ENCODE measurements around the gene USP15. TPM values are rescaled to one million over a fixed set of nuclear protein-coding genes. Genes with fewer than 3 reads are reported as not detected.

Gene USP15
- total RNA-seq, 1 donor from 2014 or later, result 74.2 TPM

DNA sequence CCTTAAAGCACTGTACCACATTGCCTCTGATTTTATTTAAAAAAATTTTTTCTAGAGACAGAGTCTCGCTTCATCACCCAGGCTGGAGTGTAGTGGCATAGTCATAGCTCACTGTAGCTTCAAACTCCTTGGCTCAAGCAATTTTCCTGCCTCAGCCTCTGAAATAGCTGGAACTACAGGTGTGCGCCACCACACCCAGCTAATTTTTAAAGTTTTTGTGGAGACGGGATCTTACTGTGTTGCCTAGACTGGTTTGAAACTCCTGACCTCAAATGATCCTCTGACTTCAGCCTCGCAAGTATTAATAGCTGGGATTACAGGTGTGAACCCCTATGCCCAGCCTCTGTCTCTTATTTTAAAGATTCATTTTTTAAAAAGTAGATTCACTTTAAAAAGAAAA is 5.3 kb downstream of the USP15 start:
- no peak for DNase-seq (ENCODE audit: extremely low spot score in 2 of 2)
- H3K4me1 ChIP-seq, result peaks cover 86% of the 10 kb centered on the region
- H3K4me3 ChIP-seq, result no peak overlapping the region
- no peaks in the 10 kb centered on the region for H3K36me3 ChIP-seq
- H3K9me3 ChIP-seq, result no peaks in the 10 kb centered on the region
- intact Hi-C loops (cut with DNase I), result no loop called here
- no peak overlapping the region for H3K27ac ChIP-seq
- no peaks in the 10 kb centered on the region for H3K27me3 ChIP-seq
- TF ChIP-seq POLR2A (IDR thresholded peaks at IDR 0.05), result no peak
- no peak for TF ChIP-seq POLR2AphosphoS5 (IDR thresholded peaks at IDR 0.05; ENCODE audit: insufficient read depth in 1 of 2, low read depth in 1 of 2)

DNA sequence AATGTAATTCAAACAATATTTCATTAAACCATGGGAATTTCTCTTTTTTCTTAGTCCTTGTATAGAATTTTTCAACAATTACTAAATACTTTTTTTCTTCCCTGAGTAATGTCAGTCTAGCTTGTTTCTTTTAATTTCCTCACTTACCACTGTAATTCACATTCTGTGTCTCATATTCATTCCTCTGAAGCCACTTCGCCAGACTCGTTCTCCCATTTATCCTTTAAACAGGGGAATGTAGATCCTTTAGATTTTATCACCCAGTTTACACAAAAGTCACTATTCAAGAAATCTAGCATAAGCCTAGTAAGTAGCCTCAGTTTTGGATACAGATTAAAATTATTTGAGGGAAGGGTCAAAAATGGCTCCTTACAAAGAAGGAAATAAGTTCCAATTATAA is 6.8 kb downstream of the USP15 start:
- TF ChIP-seq, protein P1, sequence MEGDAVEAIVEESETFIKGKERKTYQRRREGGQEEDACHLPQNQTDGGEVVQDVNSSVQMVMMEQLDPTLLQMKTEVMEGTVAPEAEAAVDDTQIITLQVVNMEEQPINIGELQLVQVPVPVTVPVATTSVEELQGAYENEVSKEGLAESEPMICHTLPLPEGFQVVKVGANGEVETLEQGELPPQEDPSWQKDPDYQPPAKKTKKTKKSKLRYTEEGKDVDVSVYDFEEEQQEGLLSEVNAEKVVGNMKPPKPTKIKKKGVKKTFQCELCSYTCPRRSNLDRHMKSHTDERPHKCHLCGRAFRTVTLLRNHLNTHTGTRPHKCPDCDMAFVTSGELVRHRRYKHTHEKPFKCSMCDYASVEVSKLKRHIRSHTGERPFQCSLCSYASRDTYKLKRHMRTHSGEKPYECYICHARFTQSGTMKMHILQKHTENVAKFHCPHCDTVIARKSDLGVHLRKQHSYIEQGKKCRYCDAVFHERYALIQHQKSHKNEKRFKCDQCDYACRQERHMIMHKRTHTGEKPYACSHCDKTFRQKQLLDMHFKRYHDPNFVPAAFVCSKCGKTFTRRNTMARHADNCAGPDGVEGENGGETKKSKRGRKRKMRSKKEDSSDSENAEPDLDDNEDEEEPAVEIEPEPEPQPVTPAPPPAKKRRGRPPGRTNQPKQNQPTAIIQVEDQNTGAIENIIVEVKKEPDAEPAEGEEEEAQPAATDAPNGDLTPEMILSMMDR (IDR thresholded peaks at IDR 0.05), result no peak
- no peak for TF ChIP-seq POLR2A (IDR thresholded peaks at IDR 0.05)
- no peak for TF ChIP-seq POLR2AphosphoS5 (IDR thresholded peaks at IDR 0.05; ENCODE audit: insufficient read depth in 1 of 2, low read depth in 1 of 2)
- no peak overlapping the region for H3K27ac ChIP-seq
- no peaks in the 10 kb centered on the region for H3K36me3 ChIP-seq
- H3K4me3 ChIP-seq, result no peak overlapping the region
- intact Hi-C loops (cut with DNase I), result no loop called here
- no peak for DNase-seq (ENCODE audit: extremely low spot score in 2 of 2)
- H3K27me3 ChIP-seq, result no peaks in the 10 kb centered on the region
- H3K9me3 ChIP-seq, result no peaks in the 10 kb centered on the region
- H3K4me1 ChIP-seq, result peaks cover 92% of the 10 kb centered on the region

DNA sequence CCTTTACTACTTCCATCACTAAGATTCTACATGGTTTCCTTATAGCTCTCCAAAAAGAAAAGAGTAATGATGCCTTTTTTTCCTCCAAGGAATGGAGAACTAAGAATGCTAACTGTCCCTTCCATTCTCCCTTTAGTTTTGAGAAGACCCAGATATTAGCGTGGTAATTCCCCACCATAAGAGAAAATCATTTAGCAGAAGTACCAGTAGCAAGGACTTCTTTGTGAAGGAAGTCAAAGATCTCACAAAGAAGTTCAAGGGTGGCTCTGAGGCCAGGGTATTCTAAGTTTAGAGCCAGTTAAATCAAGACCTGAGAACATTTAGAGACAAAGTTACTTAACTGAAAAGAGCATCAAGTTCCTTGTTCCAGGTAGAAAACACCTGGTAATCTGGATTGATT is 7.3 kb downstream of the USP15 start:
- H3K27ac ChIP-seq, result no peak overlapping the region
- intact Hi-C loops (cut with DNase I), result no loop called here
- no peaks in the 10 kb centered on the region for H3K36me3 ChIP-seq
- peaks cover 87% of the 10 kb centered on the region for H3K4me1 ChIP-seq
- no peaks in the 10 kb centered on the region for H3K27me3 ChIP-seq
- TF ChIP-seq, protein P1 (IDR thresholded peaks at IDR 0.05), result no peak
- no peak for TF ChIP-seq POLR2AphosphoS5 (IDR thresholded peaks at IDR 0.05; ENCODE audit: insufficient read depth in 1 of 2, low read depth in 1 of 2)
- no peak for TF ChIP-seq POLR2A (IDR thresholded peaks at IDR 0.05)
- no peaks in the 10 kb centered on the region for H3K9me3 ChIP-seq
- DNase-seq (ENCODE audit: extremely low spot score in 2 of 2), result no peak
- H3K4me3 ChIP-seq, result no peak overlapping the region

DNA sequence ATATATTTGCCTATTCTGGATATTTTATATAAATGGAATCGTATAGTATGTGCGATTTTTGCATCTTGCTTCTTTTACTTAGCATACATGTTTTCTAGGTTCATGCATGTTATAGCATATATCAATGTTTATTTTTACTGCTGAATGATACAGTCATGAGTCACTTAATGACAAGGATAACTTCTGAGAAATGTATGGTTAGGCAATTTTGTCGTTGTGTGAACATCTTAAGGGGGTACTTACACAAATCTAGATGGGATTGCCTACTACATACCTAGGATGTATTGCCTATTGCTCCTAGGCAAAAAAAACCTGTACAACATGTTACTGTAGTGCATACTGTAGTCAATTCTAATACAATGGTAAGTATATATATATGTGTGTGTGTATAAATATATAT is 8.8 kb downstream of the USP15 start:
- DNase-seq (ENCODE audit: extremely low spot score in 2 of 2), result no peak
- Histone ChIP-seq H3K9me3 (no peaks in the 10 kb centered on the region), H3K36me3 (no peaks in the 10 kb centered on the region), H3K4me1 (peaks cover 88% of the 10 kb centered on the region), H3K4me3 (no peak overlapping the region), H3K27ac (no peak overlapping the region), H3K27me3 (no peaks in the 10 kb centered on the region)
- TF ChIP-seq POLR2A (IDR thresholded peaks at IDR 0.05), result no peak
- no peak for TF ChIP-seq POLR2AphosphoS5 (IDR thresholded peaks at IDR 0.05; ENCODE audit: insufficient read depth in 1 of 2, low read depth in 1 of 2)
- TF ChIP-seq, protein P1 (IDR thresholded peaks at IDR 0.05), result no peak
- intact Hi-C loops (cut with DNase I), result no loop called here

DNA sequence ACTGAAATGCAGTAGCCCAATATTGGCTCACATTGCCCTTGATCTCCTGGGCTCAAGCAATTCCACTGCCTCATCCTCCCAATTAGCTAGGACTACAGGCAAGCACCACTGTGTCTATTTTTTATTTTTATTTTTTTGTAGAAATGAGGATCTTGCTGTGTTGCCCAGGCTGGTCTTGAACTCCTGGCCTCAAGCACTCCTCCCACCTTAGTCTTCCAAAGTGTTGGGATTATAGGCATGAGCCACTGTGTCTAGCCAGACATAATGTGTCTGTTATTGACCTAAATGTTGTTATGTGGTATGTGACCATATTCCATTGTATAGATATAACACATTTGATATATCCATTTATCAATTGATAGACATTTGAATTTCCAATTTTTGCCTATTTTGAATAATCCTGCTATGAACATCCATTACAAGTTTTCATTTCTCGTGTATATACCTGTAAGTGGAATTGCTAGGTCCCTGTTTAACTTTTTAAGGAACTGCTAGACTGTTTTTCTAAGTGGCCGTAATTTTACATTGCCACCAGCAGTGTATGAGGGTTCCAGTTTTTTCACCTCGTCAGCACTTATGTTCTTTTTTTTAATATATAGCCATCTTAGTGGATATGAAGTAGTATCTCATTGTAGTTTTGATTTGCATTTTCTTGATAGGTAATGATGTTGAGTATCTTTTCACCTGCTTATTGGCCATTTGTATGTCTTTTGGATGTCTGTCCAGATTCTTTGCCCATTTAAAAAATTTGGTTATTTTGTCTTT is 9.4 kb downstream of the USP15 start:
- no peaks in the 10 kb centered on the region for H3K9me3 ChIP-seq
- DNase-seq (ENCODE audit: extremely low spot score in 2 of 2), result no peak
- intact Hi-C loops (cut with DNase I), result no loop called here
- H3K4me1 ChIP-seq, result peaks cover 88% of the 10 kb centered on the region
- no peaks in the 10 kb centered on the region for H3K27me3 ChIP-seq
- H3K27ac ChIP-seq, result no peak overlapping the region
- no peak overlapping the region for H3K4me3 ChIP-seq
- H3K36me3 ChIP-seq, result no peaks in the 10 kb centered on the region
- TF ChIP-seq, protein P1 (IDR thresholded peaks at IDR 0.05), result no peak
- TF ChIP-seq POLR2AphosphoS5 (IDR thresholded peaks at IDR 0.05; ENCODE audit: insufficient read depth in 1 of 2, low read depth in 1 of 2) (no peak), POLR2A (IDR thresholded peaks at IDR 0.05) (no peak)

Data from vagina (tissue), 2 donors.